Mesenteric fat pad (tissue), 1 donor: ENCODE results near the gene EIF4E. TPM values are rescaled to one million over a fixed set of nuclear protein-coding genes. Genes with fewer than 3 reads are reported as not detected.
"Not testable (repeated sequence)": the region's sequence is repeated elsewhere in the genome, so short reads cannot be mapped to it uniquely, and the experiment has no call there.

Experiments used
- DNase-seq: peaks from one replicate; pipeline ENCODE4 v3.0.0-alpha.2; 2020; ENCODE audit warnings: low spot score
- total RNA-seq: library from RNA; stranded (reverse); fragmentation: NEBNext Ultra II Directional; extraction: Animal tissue kit (Norgen Biotek cat#: 25700); gene quantifications from one replicate; pipeline ENCODE4 v1.2.1, GENCODE V29; 2021
- donor health status: DM: yes; HTN: yes; CAD: no.

EIF4E gene
- total RNA-seq, 1 donor from 2014 or later: 78.9 TPM

DNA sequence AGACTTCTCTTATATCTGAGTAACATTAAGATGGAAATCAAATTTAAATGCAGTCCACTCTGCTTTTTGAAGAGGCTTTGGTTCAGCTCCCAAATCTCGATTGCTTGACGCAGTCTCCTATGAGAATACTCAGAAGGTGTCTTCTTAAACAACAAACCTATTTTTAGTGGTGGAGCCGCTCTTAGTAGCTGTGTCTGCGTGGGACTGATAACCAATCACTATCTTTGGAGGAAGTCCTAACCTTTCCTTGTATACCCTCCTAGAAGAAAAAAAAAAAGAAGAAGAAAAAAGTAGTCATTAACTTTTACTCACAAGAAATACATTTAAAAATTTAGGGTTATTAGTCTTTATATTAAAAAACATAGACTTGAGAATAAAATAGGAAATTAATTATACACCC, 48.0 kb downstream of the EIF4E start:
- not testable (repeated sequence) for DNase-seq

DNA sequence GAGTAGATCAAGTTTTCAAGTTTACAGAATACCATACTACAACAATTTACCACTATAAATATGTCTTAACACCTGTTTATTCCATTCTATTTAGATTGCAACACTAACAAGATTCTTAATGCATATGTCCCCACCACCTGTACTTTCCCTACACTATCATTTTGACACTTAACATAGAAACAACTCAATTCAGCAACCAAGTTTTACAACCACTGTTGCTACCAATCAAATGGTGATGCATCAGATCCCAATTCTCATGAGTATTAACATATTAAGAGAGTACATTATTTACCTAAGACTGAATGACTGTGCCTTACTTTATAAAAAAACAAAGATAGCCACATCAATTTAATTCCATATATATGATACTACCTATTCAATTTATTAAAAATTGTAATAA, 49.4 kb downstream of the EIF4E start:
- no peak for DNase-seq

- DNase-seq: no peak
Observed at GRCh38 chr4:98873059-98873458, 55.9 kb downstream of the EIF4E start.

DNA sequence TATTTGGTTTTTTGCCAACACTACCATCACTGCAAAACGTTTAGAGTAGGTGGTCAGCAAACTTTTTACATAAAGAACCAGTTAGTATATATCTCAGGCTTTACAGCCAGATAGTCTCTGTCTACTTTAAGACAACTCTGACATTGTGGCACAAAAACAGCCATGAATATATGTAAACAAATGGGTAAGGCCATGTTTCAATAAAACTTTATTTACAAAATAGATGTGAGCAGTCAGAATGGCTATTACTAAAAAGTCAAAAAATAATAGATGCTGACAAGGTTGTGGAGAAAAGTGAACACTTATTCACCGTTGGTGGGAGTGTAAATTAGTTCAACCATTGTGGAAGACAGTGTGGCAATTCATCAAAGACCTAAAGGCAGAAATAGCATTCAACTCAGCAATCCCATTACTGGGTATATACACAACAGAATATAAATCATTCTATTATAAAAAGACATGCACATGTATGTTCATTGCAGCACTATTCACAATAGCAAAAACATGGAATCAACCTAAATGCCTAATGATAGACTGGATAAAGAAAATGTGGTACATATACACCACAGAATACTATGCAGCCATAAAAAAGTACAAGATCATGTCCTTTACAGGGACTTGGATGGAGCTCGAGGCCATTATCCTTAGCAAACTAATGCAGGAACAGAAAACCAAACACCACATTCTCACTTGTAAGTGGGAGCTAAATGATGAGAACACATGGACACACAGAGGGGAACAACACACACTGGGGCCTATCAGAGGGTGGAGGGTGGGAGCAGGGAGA, 56.6 kb downstream of the EIF4E start:
- not testable (repeated sequence) for DNase-seq

DNA sequence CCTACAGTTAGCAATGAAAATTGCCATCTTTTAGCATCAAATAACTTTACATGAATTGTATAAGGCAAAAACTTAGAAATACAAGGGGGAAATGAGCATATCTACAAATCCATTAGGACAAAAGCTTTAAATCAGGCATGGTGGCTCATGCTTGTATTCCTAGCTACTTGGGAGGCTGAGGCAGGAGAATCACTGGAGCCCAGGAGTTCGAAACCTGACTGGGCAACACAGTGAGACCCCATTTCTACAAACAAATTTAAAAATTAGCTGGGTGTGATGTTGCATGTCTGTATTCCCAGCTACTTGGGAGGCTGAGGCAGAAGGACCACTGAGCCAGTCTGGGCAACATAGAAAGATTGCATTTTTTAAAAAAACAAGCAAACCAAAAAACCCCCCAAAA, 61.3 kb downstream of the EIF4E start:
- no peak for DNase-seq

- DNase-seq: no peak
Observed at GRCh38 chr4:98865059-98865458, 63.9 kb downstream of the EIF4E start.

DNA sequence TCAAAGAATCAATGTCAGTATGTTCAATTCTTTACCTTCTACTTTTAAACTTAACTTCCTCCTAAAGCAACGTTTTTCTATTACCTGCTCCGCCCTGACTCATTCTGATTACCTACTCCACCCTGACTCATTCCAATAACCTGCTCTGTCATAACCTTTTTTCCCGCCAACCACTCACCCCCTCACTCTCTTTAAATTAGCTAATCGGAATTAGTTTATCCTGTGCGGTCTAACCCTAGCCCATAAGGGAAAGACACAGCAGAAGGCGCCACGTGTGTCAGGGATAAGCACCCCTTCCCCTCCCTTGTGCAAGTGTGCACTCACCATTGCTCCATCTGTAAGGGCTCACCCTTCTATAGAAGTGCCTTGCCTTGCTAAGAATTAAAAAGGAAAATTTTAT, 64.4 kb downstream of the EIF4E start:
- DNase-seq: no peak

DNA sequence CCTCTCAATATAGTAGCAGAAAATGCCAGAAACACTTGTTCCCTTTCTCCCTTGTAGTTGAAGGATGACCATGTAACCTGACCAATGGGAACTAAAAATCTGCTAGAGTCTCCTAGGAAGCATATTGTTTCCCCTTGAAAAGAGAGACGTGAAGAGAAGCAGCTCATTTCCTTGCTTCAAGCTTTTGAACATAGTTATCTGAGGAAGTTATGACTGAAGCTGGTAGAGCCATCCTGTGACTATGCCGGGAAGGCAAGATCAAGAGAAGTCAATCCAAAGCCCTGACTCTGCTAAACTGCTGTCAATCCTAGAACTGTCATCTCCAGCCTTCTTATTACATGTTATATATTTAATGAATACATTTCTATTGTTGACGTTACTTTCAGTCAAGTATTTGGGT, 66.6 kb downstream of the EIF4E start:
- no peak for DNase-seq

DNA sequence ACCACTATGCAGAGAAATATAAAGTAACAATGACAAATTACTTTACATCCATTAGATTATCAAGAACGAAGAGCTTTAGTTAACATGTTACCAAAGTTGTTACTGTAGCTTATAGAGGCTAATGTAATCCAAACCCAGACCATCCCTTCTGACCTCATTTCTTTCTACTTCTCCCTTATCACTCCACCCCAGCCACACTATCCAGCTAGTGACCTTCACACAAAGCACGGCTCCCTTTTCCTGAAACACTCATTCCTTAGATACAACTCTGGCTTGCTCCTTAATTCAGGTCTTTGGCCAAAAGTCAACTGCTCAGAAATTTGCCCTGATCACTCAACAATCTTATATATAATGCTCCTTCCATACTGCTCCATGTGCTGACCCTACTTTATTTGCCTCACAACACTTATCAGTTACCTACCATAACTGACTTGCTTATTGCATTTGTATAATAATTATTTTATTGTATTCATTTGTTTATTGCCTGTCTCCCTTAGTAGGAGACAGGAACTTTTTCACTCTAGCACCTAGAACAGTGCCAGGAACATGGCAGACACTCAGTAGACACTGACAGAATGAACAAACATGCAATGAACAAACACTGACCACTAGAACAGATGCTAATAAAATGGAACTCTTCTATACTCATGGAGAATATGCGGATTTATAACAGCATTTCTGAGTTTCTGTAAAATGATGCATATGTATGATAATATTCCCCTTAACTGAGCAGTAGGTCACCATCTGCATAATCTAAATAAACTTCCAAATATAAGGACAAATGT, 67.6 kb downstream of the EIF4E start:
- no peak for DNase-seq

GRCh38 chr4:98851806-98852205, 77.1 kb downstream of the EIF4E start:
- DNase-seq: no peak

DNA sequence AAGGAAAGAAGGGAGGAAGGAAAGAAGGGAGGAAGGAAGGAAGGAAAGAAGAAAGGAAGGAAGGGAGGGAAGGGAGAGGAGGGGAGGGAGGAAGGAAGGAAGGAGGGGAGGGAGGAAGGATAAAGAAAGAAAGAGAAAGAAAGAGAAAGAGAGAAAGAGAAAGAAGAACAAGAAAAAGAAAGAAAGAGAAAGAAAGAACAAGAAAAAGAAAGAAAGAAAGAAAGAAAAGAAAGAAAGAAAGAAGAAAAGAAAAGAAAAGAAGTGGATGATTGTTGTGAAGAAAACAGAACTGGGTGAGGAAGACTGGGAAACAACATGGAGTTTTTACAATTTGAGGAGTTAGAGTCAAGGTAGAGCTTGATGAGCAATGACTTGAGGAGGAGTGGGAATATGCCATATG, 78.0 kb downstream of the EIF4E start:
- DNase-seq: no peak

- DNase-seq: no peak
Observed at GRCh38 chr4:98848448-98848847, 80.5 kb downstream of the EIF4E start.

DNA sequence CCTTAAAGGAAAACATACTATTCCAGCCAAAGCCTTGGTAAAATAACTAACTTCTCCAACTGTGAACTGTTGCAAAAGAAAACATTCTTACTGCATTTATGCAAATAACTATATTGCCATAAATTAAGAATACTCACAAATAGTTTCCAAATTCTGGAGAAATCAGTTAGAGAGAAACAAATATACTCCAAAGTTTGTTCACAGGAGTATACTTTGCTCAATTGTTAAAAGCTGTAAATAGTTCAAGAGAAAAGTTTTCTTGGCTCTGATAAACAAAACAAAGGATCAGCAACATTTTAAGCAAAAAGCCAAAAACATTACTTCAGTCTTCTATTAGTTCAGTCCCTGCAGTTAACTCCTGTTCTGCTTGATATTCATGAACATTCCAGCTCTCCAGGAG, 83.0 kb downstream of the EIF4E start:
- DNase-seq: no peak

- not testable (repeated sequence) for DNase-seq
Observed at GRCh38 chr4:98842917-98843316, 86.0 kb downstream of the EIF4E start.

DNA sequence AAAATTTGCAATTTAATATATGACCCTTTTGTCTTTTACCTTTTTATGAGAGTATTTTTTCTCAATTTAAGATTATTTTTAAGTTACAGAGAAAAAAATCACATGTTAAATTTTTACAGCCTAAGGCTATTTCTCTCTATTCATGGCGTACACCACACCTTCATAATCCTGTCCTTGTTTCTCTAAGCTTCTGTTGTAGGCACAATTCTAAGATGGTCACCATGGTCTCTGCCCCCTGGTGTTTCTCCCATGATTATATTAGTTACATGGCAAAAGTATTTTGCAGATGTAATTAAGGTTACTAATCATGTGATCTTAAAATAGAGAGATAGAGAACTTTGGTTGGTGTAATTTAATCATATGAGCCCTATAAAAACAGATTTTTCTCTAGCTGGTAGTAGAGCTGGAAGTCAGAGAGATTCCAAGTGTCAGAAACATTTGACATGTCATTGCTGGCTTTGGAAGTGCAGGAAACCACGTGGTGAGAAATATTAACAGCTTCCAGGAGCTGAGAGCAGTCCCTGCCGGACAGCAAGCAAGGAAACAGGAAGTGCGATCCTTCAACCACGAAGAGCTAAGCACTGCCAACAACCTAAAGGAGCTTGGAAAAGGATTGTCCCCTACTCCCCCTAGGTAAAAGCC, 89.8 kb downstream of the EIF4E start:
- DNase-seq: no peak

GRCh38 chr4:98838531-98838930, 90.4 kb downstream of the EIF4E start:
- DNase-seq: no peak

GRCh38 chr4:98833384-98833783, 95.5 kb downstream of the EIF4E start:
- no peak for DNase-seq

- DNase-seq: not testable (repeated sequence)
Observed at GRCh38 chr4:98831036-98831435, 97.9 kb downstream of the EIF4E start.
